MCF 10A (cell line): ENCODE results near the gene BAG5. TPM values are rescaled to one million over a fixed set of nuclear protein-coding genes. Genes with fewer than 3 reads are reported as not detected.

Experiments
- BruUV-seq: library from RNA; stranded (reverse); fragments of 400-500 nt; replicated peaks from 2 replicates; lab custom pipeline; 2021; lab: Mats Ljungman, UMichigan
- CTCF ChIA-PET: fragments of 300-600 bp; sonication (Branson Sonifier 250); formaldehyde crosslinking; extraction: SDS; loops from one replicate; lab custom pipeline; 2021; ENCODE audit warnings: antibody characterized with exemption, inconsistent platforms; lab: Yijun Ruan, JAX
- POLR2A ChIA-PET: fragments of 300-600, 350-650 bp; sonication (Branson Sonifier 250); formaldehyde crosslinking; extraction: SDS; loops from one replicate; lab custom pipeline; 2020; ENCODE audit warnings: antibody characterized with exemption, inconsistent platforms; lab: Yijun Ruan, JAX
- DNase-seq: peaks from one replicate; pipeline ENCODE4 v3.0.0-alpha.2; 2018; ENCODE audit not compliant: unreplicated experiment
- H3K27ac Mint-ChIP-seq: one replicate; pipeline ENCODE4 v1.8.0; 2022; ENCODE audit warnings: mild to moderate bottlenecking, low read depth, mixed read lengths; ENCODE audit not compliant: unreplicated experiment
- H3K27me3 Mint-ChIP-seq: one replicate; pipeline ENCODE4 v1.8.0; 2022; ENCODE audit warnings: mixed read lengths; ENCODE audit not compliant: insufficient read depth, unreplicated experiment
- H3K36me3 Mint-ChIP-seq: one replicate; pipeline ENCODE4 v1.8.0; 2022; ENCODE audit warnings: mild to moderate bottlenecking, moderate library complexity, mixed read lengths; ENCODE audit not compliant: insufficient read depth, unreplicated experiment
- H3K4me1 Mint-ChIP-seq: one replicate; pipeline ENCODE4 v1.8.0; 2022; ENCODE audit warnings: mixed read lengths; ENCODE audit not compliant: insufficient read depth, unreplicated experiment
- H3K4me3 Mint-ChIP-seq: one replicate; pipeline ENCODE4 v1.8.0; 2022; ENCODE audit warnings: mild to moderate bottlenecking, moderate library complexity, mixed read lengths; ENCODE audit not compliant: unreplicated experiment
- H3K9me3 Mint-ChIP-seq: one replicate; pipeline ENCODE4 v1.8.0; 2022; ENCODE audit warnings: mixed read lengths; ENCODE audit not compliant: unreplicated experiment
- intact Hi-C: fragments of 100-400 bp; cut with micrococcal nuclease; formaldehyde crosslinking; loops from 2 replicates; pipeline ENCODE4 v1.14.1; 2022
- total RNA-seq: library from RNA; stranded (reverse); gene quantifications from 2 replicates; pipeline ENCODE4 v1.2.3, GENCODE V29; 2022
- TF ChIP-seq, protein P1 (sequence below): fragments of 200-600 bp; IDR thresholded peaks from one replicate; pipeline ENCODE4 v1.8.0; 2022; ENCODE audit warnings: antibody characterized with exemption, mild to moderate bottlenecking; ENCODE audit not compliant: unreplicated experiment

Gene BAG5
- total RNA-seq, 1 experiment from 2014 or later: 30.9 TPM

DNA sequence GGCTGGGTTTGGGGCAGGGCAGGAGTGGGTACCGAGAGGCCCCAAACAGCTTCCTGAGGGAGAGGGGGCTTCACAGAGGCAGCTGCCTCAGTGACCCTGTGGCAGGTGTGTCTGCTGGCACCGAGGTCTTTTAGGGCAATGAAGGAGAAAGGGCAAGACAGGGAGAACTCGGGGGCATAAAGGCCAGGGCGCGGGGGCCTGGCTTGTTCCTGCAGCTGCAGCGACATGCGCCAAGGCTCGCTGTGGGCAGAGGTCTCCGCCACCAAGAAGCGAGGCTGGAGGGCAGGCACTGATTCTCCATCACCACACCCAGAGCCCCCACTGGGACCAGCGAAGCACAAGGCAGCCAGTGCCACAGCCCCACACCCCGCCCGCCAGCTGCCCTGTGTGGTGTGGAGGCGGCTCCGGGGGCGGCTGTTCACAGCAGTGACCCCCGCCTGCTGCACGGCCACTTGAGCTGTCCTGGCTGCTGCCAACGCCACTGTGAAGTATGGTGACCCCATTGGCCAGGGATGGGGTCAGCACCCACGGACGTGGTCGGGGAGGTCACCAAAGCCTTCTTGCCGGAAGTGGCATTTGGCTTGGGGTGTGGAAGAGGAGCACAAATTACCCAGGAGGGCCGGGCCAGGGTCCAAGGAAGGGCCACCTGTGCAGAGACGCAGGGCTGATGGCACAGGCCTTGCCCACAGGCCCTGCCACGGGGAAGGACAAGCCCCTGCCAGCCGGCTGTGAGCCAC, 16.4 kb downstream of the BAG5 start:
- H3K9me3 Mint-ChIP-seq: no peaks in the 10 kb centered on the region
- H3K4me3 Mint-ChIP-seq: no peak overlapping the region
- no peak overlapping the region for H3K27ac Mint-ChIP-seq
- no TSS peak for BruUV-seq
- intact Hi-C loops: loop anchor here (1.0 kb wide), 2 partner anchors 28 to 46 kb away; no protein-coding TSS in a partner anchor
- POLR2A ChIA-PET: interaction anchor here (0.6 to 0.8 kb wide), 3 partner anchors 17 to 26 kb away, joined by 3 to 4 read pairs (median 4); partner anchors contain the start of gene TRMT61A
- TF ChIP-seq, protein P1, sequence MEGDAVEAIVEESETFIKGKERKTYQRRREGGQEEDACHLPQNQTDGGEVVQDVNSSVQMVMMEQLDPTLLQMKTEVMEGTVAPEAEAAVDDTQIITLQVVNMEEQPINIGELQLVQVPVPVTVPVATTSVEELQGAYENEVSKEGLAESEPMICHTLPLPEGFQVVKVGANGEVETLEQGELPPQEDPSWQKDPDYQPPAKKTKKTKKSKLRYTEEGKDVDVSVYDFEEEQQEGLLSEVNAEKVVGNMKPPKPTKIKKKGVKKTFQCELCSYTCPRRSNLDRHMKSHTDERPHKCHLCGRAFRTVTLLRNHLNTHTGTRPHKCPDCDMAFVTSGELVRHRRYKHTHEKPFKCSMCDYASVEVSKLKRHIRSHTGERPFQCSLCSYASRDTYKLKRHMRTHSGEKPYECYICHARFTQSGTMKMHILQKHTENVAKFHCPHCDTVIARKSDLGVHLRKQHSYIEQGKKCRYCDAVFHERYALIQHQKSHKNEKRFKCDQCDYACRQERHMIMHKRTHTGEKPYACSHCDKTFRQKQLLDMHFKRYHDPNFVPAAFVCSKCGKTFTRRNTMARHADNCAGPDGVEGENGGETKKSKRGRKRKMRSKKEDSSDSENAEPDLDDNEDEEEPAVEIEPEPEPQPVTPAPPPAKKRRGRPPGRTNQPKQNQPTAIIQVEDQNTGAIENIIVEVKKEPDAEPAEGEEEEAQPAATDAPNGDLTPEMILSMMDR: no peak
- no peaks in the 10 kb centered on the region for H3K27me3 Mint-ChIP-seq
- CTCF ChIA-PET: interaction anchor here (0.8 to 10.7 kb wide), 12 partner anchors 10 to 201 kb away, joined by 3 to 126 read pairs (median 5); partner anchors contain the start of gene TRMT61A
- peaks cover 6% of the 10 kb centered on the region for H3K36me3 Mint-ChIP-seq
- no peak for DNase-seq
- H3K4me1 Mint-ChIP-seq: no peaks in the 10 kb centered on the region

GRCh38 chr14:103545219-103545914, 17.1 kb downstream of the BAG5 start:
- Mint-ChIP-seq H3K27ac (no peak overlapping the region), H3K36me3 (peaks cover 13% of the 10 kb centered on the region), H3K4me1 (peaks cover 6% of the 10 kb centered on the region), H3K27me3 (no peaks in the 10 kb centered on the region), H3K4me3 (no peak overlapping the region), H3K9me3 (no peaks in the 10 kb centered on the region)
- ChIA-PET POLR2A (interaction anchor here (0.6 to 0.8 kb wide), 3 partner anchors 17 to 26 kb away, joined by 3 to 4 read pairs (median 4); partner anchors contain the start of gene TRMT61A), CTCF (interaction anchor here (0.8 to 10.7 kb wide), 7 partner anchors 15 to 200 kb away, joined by 3 to 126 read pairs (median 5); partner anchors contain the start of gene TRMT61A)
- intact Hi-C loops: no loop called here
- DNase-seq: no peak
- TF ChIP-seq, protein P1: no peak
- no TSS peak for BruUV-seq

DNA sequence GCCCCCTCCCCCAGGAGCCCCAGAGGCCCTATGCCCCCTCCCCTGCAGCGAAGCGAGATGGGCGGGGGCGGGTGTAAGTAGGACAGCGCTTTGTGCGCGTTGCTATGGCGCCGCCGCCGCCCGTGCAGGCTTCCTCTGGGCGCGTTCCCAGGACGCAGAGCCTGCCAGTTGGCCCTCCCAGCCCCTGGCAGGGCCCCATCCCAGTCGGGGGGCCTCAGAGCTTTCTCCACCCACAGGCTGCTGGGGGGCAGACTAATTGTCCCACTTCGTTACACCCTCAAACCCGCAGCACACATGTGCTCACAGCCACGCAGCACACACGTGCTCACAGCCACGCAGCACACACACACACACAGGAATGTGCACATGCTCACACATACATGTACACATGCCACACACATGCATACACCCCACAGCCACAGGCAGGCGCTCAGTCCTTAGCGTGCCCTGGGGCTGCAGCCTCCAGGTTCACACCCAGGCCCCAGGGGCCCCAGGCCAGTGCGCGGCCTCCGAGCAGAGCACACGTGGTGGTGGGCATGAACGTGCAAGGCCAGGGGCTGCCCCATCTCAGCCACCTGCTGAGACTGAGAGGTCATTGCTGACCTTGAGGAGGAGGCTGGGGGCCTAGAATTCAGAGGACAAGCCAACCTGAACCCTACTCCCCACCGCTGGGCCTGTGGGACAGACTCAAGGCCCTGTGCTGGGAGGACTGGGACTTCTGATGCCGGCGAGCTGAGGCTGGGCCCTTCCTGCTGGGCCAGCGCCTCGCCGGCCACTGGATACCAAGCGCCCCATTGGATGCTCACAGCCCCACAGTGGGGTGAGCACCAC, 17.9 kb downstream of the BAG5 start:
- peaks cover 8% of the 10 kb centered on the region for H3K4me1 Mint-ChIP-seq
- ChIA-PET CTCF (interaction anchor here (0.6 to 10.7 kb wide), 5 partner anchors 14 to 37 kb away, joined by 3 to 126 read pairs (median 3); no protein-coding TSS in a partner anchor), POLR2A (interaction anchor here (0.6 to 0.9 kb wide), 2 partner anchors 16 to 24 kb away, joined by 3 read pairs; partner anchors contain the start of gene TRMT61A)
- peaks cover 20% of the 10 kb centered on the region for H3K36me3 Mint-ChIP-seq
- no TSS peak for BruUV-seq
- no peaks in the 10 kb centered on the region for H3K27me3 Mint-ChIP-seq
- intact Hi-C loops: no loop called here
- no peaks in the 10 kb centered on the region for H3K9me3 Mint-ChIP-seq
- DNase-seq: no peak
- TF ChIP-seq, protein P1: no peak
- H3K4me3 Mint-ChIP-seq: no peak overlapping the region
- H3K27ac Mint-ChIP-seq: no peak overlapping the region
